Astrocyte of the spinal cord (primary cell): ENCODE results near the gene SLCO2A1.
A peak's percentile ranks its signal among the peaks of the same experiment; 100 is the strongest.

Experiments
- DNase-seq: peaks from one replicate; pipeline ENCODE4 v3.0.0; 2011; ENCODE audit warnings: low read depth, low spot score
- H3K4me3 ChIP-seq: 2 replicates; pipeline ENCODE4 v1.5.1; 2011; ENCODE audit warnings: low read depth, mild to moderate bottlenecking, low read length, moderate library complexity
- CTCF ChIP-seq: IDR thresholded peaks from 2 replicates; pipeline ENCODE4 v1.5.1; 2012; ENCODE audit warnings: low read depth, mild to moderate bottlenecking, low read length, inconsistent platforms
- in situ Hi-C: cut with HindIII; loops from 2 replicates; pipeline ENCODE4 v1.10.0; 2017; ENCODE audit warnings: low sequenced_read_pairs

Gene SLCO2A1

DNA sequence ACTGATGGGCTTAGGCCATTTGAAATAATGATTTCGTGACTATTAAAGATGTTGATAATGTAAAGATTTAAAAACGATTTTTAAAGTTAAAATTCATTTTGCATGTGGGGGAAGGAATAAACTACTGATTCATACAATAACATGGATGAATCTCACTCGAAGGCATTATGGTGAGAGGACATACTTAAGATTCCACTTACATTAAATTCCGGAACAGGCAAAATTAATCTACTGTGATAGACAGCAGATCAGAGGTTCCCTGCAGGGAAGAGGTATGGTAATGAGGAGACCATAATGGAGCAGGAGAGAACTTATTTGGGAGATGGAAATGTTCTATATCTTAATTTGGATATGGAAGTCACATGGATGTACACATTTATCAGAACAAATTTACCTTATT lies 105.7 kb downstream of the SLCO2A1 start:
- TF ChIP-seq CTCF: no peak
- in situ Hi-C loops: no loop called here
- no peak for DNase-seq

DNA sequence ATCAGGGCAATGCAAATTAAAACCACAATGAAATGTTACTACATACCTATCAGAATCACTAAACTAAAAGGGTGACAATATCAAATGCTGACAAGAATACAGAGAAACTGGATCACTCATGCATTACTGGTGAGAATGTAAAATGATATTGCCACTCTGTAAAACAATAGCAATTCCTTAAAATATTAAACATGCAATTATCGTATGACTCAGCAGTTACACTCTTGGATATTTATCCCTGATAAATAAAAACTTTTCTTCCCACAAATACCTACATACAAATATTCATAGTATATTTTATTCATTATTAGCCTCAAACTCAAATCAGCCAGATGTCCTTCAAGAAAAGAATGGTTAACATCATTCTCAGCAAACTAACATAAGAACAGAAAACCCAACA lies 108.1 kb downstream of the SLCO2A1 start:
- in situ Hi-C loops: no loop called here
- no peak overlapping the region for H3K4me3 ChIP-seq
- DNase-seq: no peak
- TF ChIP-seq CTCF: no peak

More for the DNA sequence above, 105.7 kb downstream of the SLCO2A1 start:
- no peak overlapping the region for H3K4me3 ChIP-seq

- TF ChIP-seq CTCF: no peak
- no peak for DNase-seq
- H3K4me3 ChIP-seq: no peak overlapping the region
- in situ Hi-C loops: no loop called here
Measured at GRCh38 chr3:133917144-133917543, 112.6 kb downstream of the SLCO2A1 start.

- no peak for TF ChIP-seq CTCF
- in situ Hi-C loops: no loop called here
- no peak for DNase-seq
- no peak overlapping the region for H3K4me3 ChIP-seq
Measured at GRCh38 chr3:133915685-133916658, 113.8 kb downstream of the SLCO2A1 start.

DNA sequence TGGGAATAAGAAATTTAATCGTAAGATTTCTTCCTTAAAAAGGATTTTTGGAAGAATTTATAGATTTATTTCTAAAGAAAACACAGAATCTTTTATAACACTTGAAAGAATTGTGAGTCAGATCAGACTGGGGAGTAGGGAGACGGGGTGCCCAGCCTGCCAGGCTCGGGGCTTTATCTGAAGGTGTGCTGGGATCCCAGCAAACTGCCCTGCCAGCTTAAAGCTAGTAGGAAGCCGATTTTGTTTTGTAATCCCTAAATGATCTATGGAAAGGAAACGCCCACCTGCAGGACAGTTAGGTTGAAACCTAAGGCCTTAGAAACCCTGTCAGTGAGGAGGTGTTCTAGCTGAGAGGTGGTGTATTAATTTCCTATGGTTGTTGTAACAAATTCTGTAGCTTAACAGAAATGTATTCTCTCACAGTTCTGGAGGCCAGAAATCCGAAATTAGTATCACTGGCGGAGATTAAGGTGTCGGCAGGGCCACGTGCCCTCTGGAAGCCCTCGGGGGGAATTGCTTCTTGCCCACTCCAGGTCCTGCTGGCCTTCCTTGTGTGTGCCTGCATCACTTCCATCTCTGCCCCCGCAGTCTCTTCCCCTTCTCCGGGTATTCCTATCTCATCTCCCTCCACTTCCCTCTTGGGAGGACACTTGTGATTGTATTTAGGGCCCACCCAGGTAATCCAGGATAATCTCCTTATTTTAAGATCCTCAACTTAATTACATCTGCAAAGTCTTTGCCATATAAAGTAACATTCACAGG lies 114.7 kb downstream of the SLCO2A1 start:
- no peak for DNase-seq
- no peak overlapping the region for H3K4me3 ChIP-seq
- in situ Hi-C loops: no loop called here
- no peak for TF ChIP-seq CTCF

DNA sequence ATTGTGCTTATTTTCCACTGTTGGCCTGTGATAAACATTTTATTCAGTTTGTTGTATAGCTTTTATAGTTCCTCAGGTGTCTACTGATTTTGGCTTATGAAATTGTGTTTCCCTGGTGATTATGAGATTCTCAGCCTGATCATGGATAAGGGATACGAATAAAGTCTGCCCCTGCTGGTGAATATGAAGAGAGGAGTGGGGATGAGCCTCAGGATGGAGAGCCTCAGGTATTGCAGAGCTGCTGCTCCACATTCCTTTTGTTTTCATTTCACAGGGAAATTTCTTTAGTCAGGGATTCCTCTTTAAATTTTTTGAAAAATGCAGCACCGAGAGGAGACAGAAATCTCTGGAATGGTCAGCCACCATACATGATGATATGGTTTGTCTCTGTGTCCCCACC lies 119.3 kb downstream of the SLCO2A1 start:
- DNase-seq: no peak
- H3K4me3 ChIP-seq: no peak overlapping the region
- in situ Hi-C loops: no loop called here
- peak; percentile 31 for TF ChIP-seq CTCF
